Activated naive CD4-positive, alpha-beta T cell treated with anti-CD3 and anti-CD28 coated beads, Interleukin-2, amount 50 U/mL, for 72 hours (primary cell): ENCODE results near the gene HOXB8. TPM values are rescaled to one million over a fixed set of nuclear protein-coding genes. Genes with fewer than 3 reads are reported as not detected.
A peak's percentile ranks its signal among the peaks of the same experiment; 100 is the strongest.

Experiments used
- ATAC-seq, 2 donors: fragments of 150-1000 bp; cut with Tn5 transposase; 2 replicates each; pipeline ENCODE4 v1.10.0; 2021; ENCODE audit warnings: mild to moderate bottlenecking in 2 of 2, moderate library complexity in 2 of 2
- DNase-seq, 2 donors: peaks; one replicate each; pipeline ENCODE4 v3.0.0; 2021 to 2022; ENCODE audit warnings: low spot score in 2 of 2
- H3K27ac Mint-ChIP-seq, 2 donors: one replicate each; pipeline ENCODE4 v1.8.0; 2022; ENCODE audit warnings: mild to moderate bottlenecking in 2 of 2, mixed read lengths in 2 of 2
- H3K36me3 Mint-ChIP-seq, 2 donors: one replicate each; pipeline ENCODE4 v1.8.0; 2022; ENCODE audit warnings: mixed read lengths in 2 of 2
- H3K9me3 Mint-ChIP-seq, 2 donors: one replicate each; pipeline ENCODE4 v1.8.0; 2022; ENCODE audit warnings: mixed read lengths in 2 of 2
- total RNA-seq, 2 donors: library from RNA; stranded (reverse); gene quantifications; one replicate each; pipeline ENCODE4 v1.2.3, GENCODE V29; 2022

HOXB8 gene
- not detected for total RNA-seq

- ATAC-seq = no peak
- no peaks in the 10 kb centered on the region for H3K9me3 Mint-ChIP-seq
- peaks cover 0 to 15% of the 10 kb centered on the region in 2 donors for H3K36me3 Mint-ChIP-seq
- no peak for DNase-seq
- H3K27ac Mint-ChIP-seq = no peak within 1 kb of the TSS
These were observed at the start of gene HOXB8 for GRCh38 chr17:48615047-48615962. HOXB8 (minus strand) TSS chr17:48615292; CDS start chr17:48614704, 588 bp downstream.

DNA sequence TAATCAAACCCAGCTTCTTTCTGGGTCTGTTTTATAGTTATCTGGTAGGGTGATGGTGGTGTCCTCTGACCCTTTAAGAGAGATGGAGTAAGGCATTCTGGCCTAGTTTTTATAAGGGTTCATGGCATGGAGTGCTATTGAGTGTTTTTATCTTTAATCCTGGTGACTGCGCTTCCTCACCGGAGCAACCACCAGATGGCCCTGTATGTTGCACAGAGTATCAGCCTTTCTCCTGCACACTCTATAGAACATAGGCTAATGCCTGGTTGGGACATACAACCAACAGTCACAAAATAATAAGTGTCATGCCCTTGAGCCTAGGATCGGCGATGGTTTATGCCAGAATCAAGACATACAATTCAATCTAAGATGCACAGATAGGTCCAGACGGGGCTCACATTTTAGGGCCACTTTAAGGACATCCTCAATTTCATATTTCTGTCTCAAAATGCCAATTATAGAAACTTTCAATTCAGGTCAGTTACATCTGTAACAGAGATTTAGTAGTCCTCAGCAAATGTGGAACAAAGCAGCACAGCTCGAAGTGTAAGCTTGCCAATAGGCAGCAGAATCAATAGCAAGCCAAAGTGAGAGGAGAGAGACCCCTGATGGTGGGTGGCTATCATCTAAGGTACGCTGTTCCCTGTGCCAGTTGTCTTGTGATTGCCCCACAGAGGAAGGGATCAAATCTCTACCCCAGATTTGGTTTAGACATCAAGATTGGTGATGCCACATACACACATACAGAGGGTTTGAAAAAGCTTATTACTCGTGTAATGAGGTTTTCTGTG lies 48.2 kb upstream of the HOXB8 start:
- no peaks in the 10 kb centered on the region for H3K36me3 Mint-ChIP-seq
- no peak for DNase-seq
- no peak for ATAC-seq
- H3K27ac Mint-ChIP-seq = no peak overlapping the region
- no peaks in the 10 kb centered on the region for H3K9me3 Mint-ChIP-seq

DNA sequence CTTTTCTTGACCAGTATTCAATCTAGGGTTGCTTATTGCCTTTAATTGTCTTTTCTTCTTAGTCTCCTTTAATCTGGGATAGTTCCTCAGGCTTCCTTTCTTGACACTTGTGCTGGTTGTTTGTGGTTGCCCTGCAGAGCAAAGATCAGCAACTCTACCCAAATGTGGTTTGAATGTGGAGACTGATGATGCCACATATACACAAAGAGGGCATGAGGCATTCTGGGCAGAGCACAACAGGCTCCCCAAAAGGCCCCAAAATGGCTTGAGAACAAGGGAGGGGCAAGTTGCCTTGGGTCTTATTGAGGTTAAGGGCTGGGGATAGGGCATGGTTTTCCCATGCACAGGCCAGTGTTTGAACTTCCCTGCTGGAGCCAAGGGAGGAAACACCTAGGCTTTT lies 40.8 kb upstream of the HOXB8 start:
- Mint-ChIP-seq H3K36me3 (no peaks in the 10 kb centered on the region), H3K9me3 (no peaks in the 10 kb centered on the region), H3K27ac (no peak overlapping the region)
- no peak for ATAC-seq
- DNase-seq = no peak

- no peak for ATAC-seq
- DNase-seq = no peak
- Mint-ChIP-seq H3K36me3 (no peaks in the 10 kb centered on the region), H3K9me3 (no peaks in the 10 kb centered on the region), H3K27ac (no peak overlapping the region)
These were observed 34.6 kb upstream of the HOXB8 start for GRCh38 chr17:48649741-48650140.

GRCh38 chr17:48647963-48648245 lies 32.8 kb upstream of the HOXB8 start:
- DNase-seq = no peak
- H3K27ac Mint-ChIP-seq = no peak overlapping the region
- H3K9me3 Mint-ChIP-seq = no peaks in the 10 kb centered on the region
- ATAC-seq = no peak
- H3K36me3 Mint-ChIP-seq = no peaks in the 10 kb centered on the region

DNA sequence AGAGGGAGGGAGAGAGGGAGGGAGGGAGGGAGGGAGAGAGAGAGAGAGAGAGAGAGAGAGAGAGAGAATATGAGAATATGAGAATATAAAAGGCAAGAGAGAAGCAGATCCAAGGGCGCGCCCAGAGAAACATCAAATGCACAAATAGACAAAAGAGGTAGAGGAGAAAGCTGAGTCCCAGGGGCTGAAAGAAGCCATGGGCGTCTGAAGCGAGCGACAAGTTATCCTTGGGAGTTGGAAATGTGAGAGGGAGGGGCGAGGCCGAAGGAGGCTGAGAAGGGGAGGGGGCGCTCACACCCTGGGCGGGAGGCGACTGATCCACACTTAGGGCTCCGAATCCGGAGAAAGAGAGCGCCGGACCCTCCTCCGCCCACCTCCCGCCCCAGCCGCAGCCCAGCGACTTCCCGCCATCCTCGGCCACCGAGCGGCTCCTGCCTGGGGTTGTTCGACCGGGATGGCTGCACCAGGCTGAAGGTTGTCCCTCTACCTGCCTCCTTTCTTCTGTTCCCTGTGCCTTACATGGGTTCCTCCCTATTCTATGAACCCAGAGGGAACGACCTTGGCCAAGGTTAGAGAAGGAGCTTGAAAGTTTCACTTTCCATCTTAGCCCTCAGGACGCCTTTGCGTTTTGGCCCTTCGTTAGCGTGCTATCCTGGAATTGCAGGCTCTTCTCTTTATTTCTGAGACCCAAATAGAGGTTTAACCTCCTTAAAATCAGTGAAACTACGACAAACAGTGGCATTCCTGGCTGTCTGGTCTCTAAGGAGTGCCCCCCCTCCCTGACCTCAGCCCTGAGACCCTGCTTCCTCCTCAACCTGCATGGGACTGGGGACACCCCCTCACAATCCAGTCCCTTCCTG lies 32.2 kb upstream of the HOXB8 start:
- Mint-ChIP-seq H3K9me3 (no peaks in the 10 kb centered on the region), H3K27ac (no peak overlapping the region), H3K36me3 (no peaks in the 10 kb centered on the region)
- no peak for DNase-seq
- peak in 1 of 2 donors; percentile 24 for ATAC-seq

- H3K9me3 Mint-ChIP-seq = no peaks in the 10 kb centered on the region
- no peak for DNase-seq
- H3K36me3 Mint-ChIP-seq = peaks cover 0 to 5% of the 10 kb centered on the region in 2 donors
- H3K27ac Mint-ChIP-seq = no peak overlapping the region
- ATAC-seq = peak; percentile 41 to 49
These were observed 31.4 kb upstream of the HOXB8 start for GRCh38 chr17:48646183-48647102.

- ATAC-seq = no peak
- Mint-ChIP-seq H3K27ac (no peak overlapping the region), H3K9me3 (no peaks in the 10 kb centered on the region), H3K36me3 (peaks cover 4 to 9% of the 10 kb centered on the region in 2 donors)
- DNase-seq = no peak
These were observed 30.6 kb upstream of the HOXB8 start for GRCh38 chr17:48645639-48646182.

- peaks cover 4 to 9% of the 10 kb centered on the region in 2 donors for H3K36me3 Mint-ChIP-seq
- no peak overlapping the region for H3K27ac Mint-ChIP-seq
- DNase-seq (no peak), ATAC-seq (no peak)
- no peaks in the 10 kb centered on the region for H3K9me3 Mint-ChIP-seq
These were observed 29.9 kb upstream of the HOXB8 start for GRCh38 chr17:48644910-48645557.

- H3K9me3 Mint-ChIP-seq = no peaks in the 10 kb centered on the region
- ATAC-seq = no peak
- DNase-seq = no peak
- H3K27ac Mint-ChIP-seq = no peak overlapping the region
- H3K36me3 Mint-ChIP-seq = peaks cover 4 to 9% of the 10 kb centered on the region in 2 donors
These were observed 29.1 kb upstream of the HOXB8 start for GRCh38 chr17:48644159-48644558.

- Mint-ChIP-seq H3K27ac (no peak overlapping the region), H3K9me3 (no peaks in the 10 kb centered on the region), H3K36me3 (peaks cover 4 to 9% of the 10 kb centered on the region in 2 donors)
- DNase-seq (no peak), ATAC-seq (no peak)
These were observed 28.6 kb upstream of the HOXB8 start for GRCh38 chr17:48643697-48644012.

DNA sequence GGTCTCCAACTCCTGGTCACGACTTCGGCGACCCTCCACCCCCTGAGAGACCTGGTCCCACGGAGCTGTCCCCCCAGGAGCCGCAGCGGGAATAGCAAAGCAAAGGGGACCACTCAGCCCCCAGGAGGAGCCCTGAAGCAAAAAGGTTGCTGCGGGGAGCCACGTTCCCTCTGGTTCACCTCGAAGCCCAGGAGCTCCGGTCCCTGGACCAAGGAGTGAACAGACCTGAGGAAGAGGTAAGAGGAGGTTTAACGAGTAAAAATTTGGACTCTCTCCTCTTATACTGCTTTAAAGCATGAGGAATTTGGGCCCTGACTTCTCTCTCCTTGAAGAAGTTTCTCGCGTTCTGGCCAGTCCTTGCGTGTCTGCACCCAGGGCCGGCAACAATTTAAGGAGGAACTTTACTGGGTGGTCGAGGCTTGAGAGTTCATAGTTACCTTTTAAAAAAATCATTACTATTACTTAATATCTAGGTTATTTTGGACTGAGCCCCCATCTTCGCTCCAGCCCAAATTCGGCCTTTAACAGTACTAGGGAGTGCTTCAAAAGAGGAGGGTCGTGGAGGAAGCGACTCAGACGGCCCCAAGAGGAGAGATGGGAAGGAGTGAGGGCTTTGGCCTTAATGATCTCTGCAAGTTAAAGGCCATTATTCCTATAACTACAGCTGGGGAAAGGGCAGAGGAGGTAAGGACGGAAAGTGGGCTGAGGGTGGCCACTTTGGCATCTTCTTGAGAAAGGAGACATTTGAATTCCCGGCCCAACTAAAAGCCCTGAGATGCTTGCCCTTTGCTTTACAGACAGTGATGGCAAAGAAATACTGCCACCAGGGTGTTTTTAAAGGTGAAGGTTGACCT lies 28.0 kb upstream of the HOXB8 start:
- DNase-seq (no peak), ATAC-seq (no peak)
- H3K27ac Mint-ChIP-seq = no peak overlapping the region
- H3K36me3 Mint-ChIP-seq = peaks cover 4 to 9% of the 10 kb centered on the region in 2 donors
- no peaks in the 10 kb centered on the region for H3K9me3 Mint-ChIP-seq

- Mint-ChIP-seq H3K36me3 (peaks cover 4 to 9% of the 10 kb centered on the region in 2 donors), H3K9me3 (no peaks in the 10 kb centered on the region), H3K27ac (no peak overlapping the region)
- DNase-seq (no peak), ATAC-seq (no peak)
These were observed 27.2 kb upstream of the HOXB8 start for GRCh38 chr17:48642059-48642842.

GRCh38 chr17:48641541-48642058 lies 26.5 kb upstream of the HOXB8 start:
- H3K36me3 Mint-ChIP-seq = peaks cover 4 to 9% of the 10 kb centered on the region in 2 donors
- DNase-seq (no peak), ATAC-seq (no peak)
- H3K9me3 Mint-ChIP-seq = no peaks in the 10 kb centered on the region
- no peak overlapping the region for H3K27ac Mint-ChIP-seq
